Stimulated activated CD8-positive, alpha-beta memory T cell treated with anti-CD3 and anti-CD28 coated beads, Interleukin-4, amount 100 ng/mL, for 48 hours (primary cell): ENCODE results near the gene PTGFRN.
"Not testable (repeated sequence)": the region's sequence is repeated elsewhere in the genome, so short reads cannot be mapped to it uniquely, and the experiment has no call there.

Source experiments
- DNase-seq: peaks from one replicate; pipeline ENCODE4 v3.0.0-alpha.2; 2020

PTGFRN gene

GRCh38 chr1:116918714-116919357 lies 9.1 kb downstream of the PTGFRN start:
- no peak for DNase-seq

GRCh38 chr1:116919802-116920201 lies 10.1 kb downstream of the PTGFRN start:
- DNase-seq = no peak

GRCh38 chr1:116920211-116920610 lies 10.5 kb downstream of the PTGFRN start:
- DNase-seq = no peak

GRCh38 chr1:116921301-116921885 lies 11.7 kb downstream of the PTGFRN start:
- no peak for DNase-seq

GRCh38 chr1:116921937-116922336 lies 12.2 kb downstream of the PTGFRN start:
- DNase-seq = no peak

- DNase-seq = no peak
Measured at GRCh38 chr1:116923421-116923820, 13.7 kb downstream of the PTGFRN start.

- DNase-seq = no peak
Measured at GRCh38 chr1:116927049-116927798, 17.5 kb downstream of the PTGFRN start.

- DNase-seq = no peak
Measured at GRCh38 chr1:116929961-116930592, 20.4 kb downstream of the PTGFRN start.

GRCh38 chr1:116931016-116931918 lies 21.6 kb downstream of the PTGFRN start:
- no peak for DNase-seq

GRCh38 chr1:116933606-116934515 lies 24.1 kb downstream of the PTGFRN start:
- DNase-seq = no peak

GRCh38 chr1:116934586-116935207 lies 25.0 kb downstream of the PTGFRN start:
- DNase-seq = no peak

- no peak for DNase-seq
Measured at GRCh38 chr1:116938216-116938615, 28.5 kb downstream of the PTGFRN start.

GRCh38 chr1:116939780-116940543 lies 30.2 kb downstream of the PTGFRN start:
- DNase-seq = not testable (repeated sequence)

- DNase-seq = no peak
Measured at GRCh38 chr1:116940814-116941599, 31.3 kb downstream of the PTGFRN start.

GRCh38 chr1:116941670-116942069 lies 32.0 kb downstream of the PTGFRN start:
- DNase-seq = no peak

GRCh38 chr1:116942344-116942743 lies 32.6 kb downstream of the PTGFRN start:
- DNase-seq = no peak

GRCh38 chr1:116943438-116943837 lies 33.7 kb downstream of the PTGFRN start:
- no peak for DNase-seq

- DNase-seq = no peak
Measured at GRCh38 chr1:116944613-116945012, 34.9 kb downstream of the PTGFRN start.

GRCh38 chr1:116945421-116945820 lies 35.7 kb downstream of the PTGFRN start:
- no peak for DNase-seq
